GM08714 (cell line): ENCODE data around the gene RGPD8.
A peak's percentile ranks its signal among the peaks of the same experiment; 100 is the strongest.

Source experiments
- H3K4me3 ChIP-seq: fragments of 200-500 bp; sonication (Bioruptor generic); 2 replicates; pipeline ENCODE4 v1.5.1; 2014; ENCODE audit warnings: mild to moderate bottlenecking, low read length, inconsistent platforms
- ZNF274 ChIP-seq: IDR thresholded peaks from 2 replicates; pipeline ENCODE4 v1.6.1; 2012; ENCODE audit warnings: mild to moderate bottlenecking, low read depth, low read length

Gene RGPD8

GRCh38 chr2:112433480-112433879 lies at the start of gene RGPD8:
RGPD8 (minus strand) TSS chr2:112433645; CDS start chr2:112433453, 192 bp downstream.
- H3K4me3 ChIP-seq, result peak within 1 kb of the TSS; percentile 71; the same call in 1 of the 2 replicates

- no peak for TF ChIP-seq ZNF274
Measured at GRCh38 chr2:112483042-112483473, 49.6 kb upstream of the RGPD8 start.

GRCh38 chr2:112482309-112483041 lies 49.0 kb upstream of the RGPD8 start:
- no peak for TF ChIP-seq ZNF274

More at GRCh38 chr2:112483042-112483473, 49.6 kb upstream of the RGPD8 start:
- H3K4me3 ChIP-seq, result peak overlapping the region; percentile 95

GRCh38 chr2:112481528-112482233 lies 48.2 kb upstream of the RGPD8 start, which contains the start of gene TTL:
TTL (plus strand) TSS chr2:112482156; CDS start chr2:112482345, 189 bp downstream.
- TF ChIP-seq ZNF274, result no peak
- peak within 1 kb of the TSS; percentile 95 for H3K4me3 ChIP-seq

More at GRCh38 chr2:112482309-112483041, 49.0 kb upstream of the RGPD8 start:
- peak overlapping the region; percentile 95 for H3K4me3 ChIP-seq

GRCh38 chr2:112481050-112481527 lies 47.6 kb upstream of the RGPD8 start:
- H3K4me3 ChIP-seq, result peak overlapping the region; percentile 64
- no peak for TF ChIP-seq ZNF274

- H3K4me3 ChIP-seq, result peak overlapping the region; percentile 64; the same call in 1 of the 2 replicates
- no peak for TF ChIP-seq ZNF274
Measured at GRCh38 chr2:112480530-112481049, 47.1 kb upstream of the RGPD8 start.

- TF ChIP-seq ZNF274, result no peak
- H3K4me3 ChIP-seq, result no peak overlapping the region
Measured at GRCh38 chr2:112476434-112476833, 43.0 kb upstream of the RGPD8 start.

GRCh38 chr2:112474844-112475486 lies 41.5 kb upstream of the RGPD8 start:
- no peak overlapping the region for H3K4me3 ChIP-seq
- no peak for TF ChIP-seq ZNF274

GRCh38 chr2:112472547-112473263 lies 39.3 kb upstream of the RGPD8 start:
- no peak overlapping the region for H3K4me3 ChIP-seq
- TF ChIP-seq ZNF274, result no peak

GRCh38 chr2:112465382-112465781 lies 31.9 kb upstream of the RGPD8 start:
- no peak overlapping the region for H3K4me3 ChIP-seq
- TF ChIP-seq ZNF274, result no peak

GRCh38 chr2:112463256-112463655 lies 29.8 kb upstream of the RGPD8 start:
- no peak for TF ChIP-seq ZNF274

GRCh38 chr2:112462178-112462577 lies 28.7 kb upstream of the RGPD8 start:
- no peak for TF ChIP-seq ZNF274
- H3K4me3 ChIP-seq, result no peak overlapping the region

More at GRCh38 chr2:112463256-112463655, 29.8 kb upstream of the RGPD8 start:
- H3K4me3 ChIP-seq, result no peak overlapping the region

GRCh38 chr2:112459372-112459771 lies 25.9 kb upstream of the RGPD8 start:
- no peak overlapping the region for H3K4me3 ChIP-seq
- no peak for TF ChIP-seq ZNF274
